Ovary (tissue), 3 donors: ENCODE data around the gene HNRNPA1.

ENCODE experiments used
- EP300 ChIP-seq: sonication (generic); formaldehyde crosslinking; IDR thresholded peaks from one replicate; pipeline ENCODE4 v1.6.1; 2017; ENCODE audit warnings: antibody characterized with exemption
- TF ChIP-seq, protein P1 (sequence below), 3 donors: fragments of 450-650 bp in 2 of 3; fragments of 200-600 bp in 1 of 3; IDR thresholded peaks; one replicate each; pipeline versions ENCODE4 v1.5.1 to v1.8.0; 2016 to 2022; ENCODE audit warnings: antibody characterized with exemption in 3 of 3, mild to moderate bottlenecking in 1 of 3
- donor health status: DM: no; HTN: no; CAD: no.

DNA sequence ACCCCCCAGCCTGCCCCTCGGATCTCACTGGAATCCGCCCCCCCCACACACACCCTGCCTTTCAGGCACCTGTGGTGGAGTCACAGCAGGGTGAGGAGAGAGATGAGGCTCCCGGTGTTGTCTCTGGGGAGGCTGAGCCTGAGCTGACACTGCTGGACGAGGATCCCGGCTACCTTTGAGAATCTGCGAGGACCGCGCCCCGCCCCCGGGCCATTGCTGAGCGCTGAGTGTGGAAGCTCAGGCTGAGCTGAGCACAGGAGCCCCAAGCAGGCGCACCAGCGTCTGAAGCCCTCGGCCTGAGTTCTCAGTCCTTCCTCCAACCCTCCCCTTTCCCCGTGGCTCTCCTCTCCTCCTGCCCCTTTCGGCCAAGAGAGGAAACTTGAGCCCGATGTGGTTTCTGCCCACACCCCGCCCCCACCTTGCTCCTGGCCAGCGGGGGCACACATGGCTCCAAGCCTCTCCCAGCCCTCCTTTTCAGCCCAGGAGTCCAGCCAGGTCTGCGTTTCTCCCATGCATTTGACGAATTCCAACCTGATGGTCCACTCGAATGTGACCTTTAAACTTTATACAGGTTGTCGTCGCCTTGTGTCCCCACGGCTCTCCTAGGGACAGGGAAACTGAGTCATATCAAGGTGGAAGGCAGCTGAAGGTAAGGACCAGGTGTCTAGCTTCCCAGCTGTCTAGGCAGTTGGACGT lies 20.4 kb downstream of the HNRNPA1 start, which contains the start of gene NFE2:
- no peak for TF ChIP-seq EP300
- TF ChIP-seq, protein P1, sequence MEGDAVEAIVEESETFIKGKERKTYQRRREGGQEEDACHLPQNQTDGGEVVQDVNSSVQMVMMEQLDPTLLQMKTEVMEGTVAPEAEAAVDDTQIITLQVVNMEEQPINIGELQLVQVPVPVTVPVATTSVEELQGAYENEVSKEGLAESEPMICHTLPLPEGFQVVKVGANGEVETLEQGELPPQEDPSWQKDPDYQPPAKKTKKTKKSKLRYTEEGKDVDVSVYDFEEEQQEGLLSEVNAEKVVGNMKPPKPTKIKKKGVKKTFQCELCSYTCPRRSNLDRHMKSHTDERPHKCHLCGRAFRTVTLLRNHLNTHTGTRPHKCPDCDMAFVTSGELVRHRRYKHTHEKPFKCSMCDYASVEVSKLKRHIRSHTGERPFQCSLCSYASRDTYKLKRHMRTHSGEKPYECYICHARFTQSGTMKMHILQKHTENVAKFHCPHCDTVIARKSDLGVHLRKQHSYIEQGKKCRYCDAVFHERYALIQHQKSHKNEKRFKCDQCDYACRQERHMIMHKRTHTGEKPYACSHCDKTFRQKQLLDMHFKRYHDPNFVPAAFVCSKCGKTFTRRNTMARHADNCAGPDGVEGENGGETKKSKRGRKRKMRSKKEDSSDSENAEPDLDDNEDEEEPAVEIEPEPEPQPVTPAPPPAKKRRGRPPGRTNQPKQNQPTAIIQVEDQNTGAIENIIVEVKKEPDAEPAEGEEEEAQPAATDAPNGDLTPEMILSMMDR (IDR thresholded peaks at IDR 0.05): no peak
